A673 (cell line): ENCODE data around the gene TELO2. TPM values are rescaled to one million over a fixed set of nuclear protein-coding genes. Genes with fewer than 3 reads are reported as not detected.

Experiments
- BruUV-seq: library from RNA; stranded (reverse); fragments of 400-500 nt; replicated peaks from 2 replicates; lab custom pipeline; 2021; lab: Mats Ljungman, UMichigan
- CTCF ChIA-PET: fragments of 300-600 bp; sonication (Branson Sonifier 250); formaldehyde crosslinking; loops from one replicate; lab custom pipeline; 2022; ENCODE audit warnings: antibody characterized with exemption; lab: Charles Lee
- POLR2A ChIA-PET: fragments of 300-600 bp; sonication (Branson Sonifier 250); formaldehyde crosslinking; loops from one replicate; lab custom pipeline; 2022; ENCODE audit warnings: antibody characterized with exemption; ENCODE audit not compliant: low non-redundant PET; lab: Charles Lee
- DNase-seq: peaks from one replicate; pipeline ENCODE4 v3.0.0-alpha.2; 2015; ENCODE audit warnings: low spot score
- H3K27ac ChIP-seq: fragments of 200-600 bp; sonication (generic); 2 replicates; pipeline ENCODE4 v1.5.1; 2016; ENCODE audit warnings: mixed run types, low read depth, mild to moderate bottlenecking, mixed read lengths, antibody characterized with exemption, low read length; ENCODE audit not compliant: poor library complexity, severe bottlenecking
- H3K27me3 ChIP-seq: fragments of 200-600 bp; sonication (generic); replicated peaks from 2 replicates; pipeline ENCODE4 v1.6.1; 2017; ENCODE audit warnings: mixed run types, low read depth, mild to moderate bottlenecking, mixed read lengths, antibody characterized with exemption, low read length; ENCODE audit not compliant: insufficient read depth, poor library complexity
- H3K36me3 ChIP-seq: fragments of 200-600 bp; sonication (generic); 2 replicates; pipeline ENCODE4 v1.6.1; 2016; ENCODE audit warnings: mixed run types, mild to moderate bottlenecking, mixed read lengths, antibody characterized with exemption, low read length; ENCODE audit not compliant: insufficient read depth, poor library complexity, severe bottlenecking
- H3K4me1 ChIP-seq: fragments of 200-600 bp; sonication (generic); 2 replicates; pipeline ENCODE4 v1.6.1; 2017; ENCODE audit warnings: mixed run types, mild to moderate bottlenecking, mixed read lengths, antibody characterized with exemption, low read length; ENCODE audit not compliant: insufficient read depth, poor library complexity, severe bottlenecking
- H3K4me3 ChIP-seq: fragments of 200-600 bp; sonication (generic); 2 replicates; pipeline ENCODE4 v1.5.1; 2016; ENCODE audit warnings: low read depth, mixed run types, mild to moderate bottlenecking, mixed read lengths, low read length; ENCODE audit not compliant: poor library complexity, severe bottlenecking
- H3K9me3 ChIP-seq: fragments of 200-600 bp; sonication (generic); 2 replicates; pipeline ENCODE4 v1.6.1; 2016; ENCODE audit warnings: mixed run types, low read depth, mild to moderate bottlenecking, mixed read lengths, antibody characterized with exemption, low read length; ENCODE audit not compliant: poor library complexity, severe bottlenecking
- EZH2 ChIP-seq: fragments of 200-600 bp; sonication (generic); IDR thresholded peaks from 2 replicates; pipeline ENCODE4 v1.6.1; 2017; ENCODE audit warnings: borderline replicate concordance, low read depth, mild to moderate bottlenecking, mixed read lengths, antibody characterized with exemption, low read length; ENCODE audit not compliant: poor library complexity, severe bottlenecking
- intact Hi-C: fragments of 100-400 bp; cut with micrococcal nuclease; formaldehyde crosslinking; loops from one replicate; pipeline ENCODE4 v1.10.0; 2022; ENCODE audit not compliant: unreplicated experiment
- total RNA-seq: library from RNA; stranded (reverse); gene quantifications from 2 replicates; pipeline ENCODE4 v1.2.3, GENCODE V29; 2021
- TF ChIP-seq, protein P1 (sequence below): fragments of 300-800, 200-600 bp; sonication (generic); conservative IDR thresholded peaks from 2 replicates; pipeline ENCODE4 v1.5.1; 2017; ENCODE audit warnings: low read depth, mild to moderate bottlenecking, antibody characterized with exemption, low read length, moderate library complexity, mixed read lengths

TELO2 gene
- total RNA-seq, 1 experiment from 2014 or later: 67.0 TPM

DNA sequence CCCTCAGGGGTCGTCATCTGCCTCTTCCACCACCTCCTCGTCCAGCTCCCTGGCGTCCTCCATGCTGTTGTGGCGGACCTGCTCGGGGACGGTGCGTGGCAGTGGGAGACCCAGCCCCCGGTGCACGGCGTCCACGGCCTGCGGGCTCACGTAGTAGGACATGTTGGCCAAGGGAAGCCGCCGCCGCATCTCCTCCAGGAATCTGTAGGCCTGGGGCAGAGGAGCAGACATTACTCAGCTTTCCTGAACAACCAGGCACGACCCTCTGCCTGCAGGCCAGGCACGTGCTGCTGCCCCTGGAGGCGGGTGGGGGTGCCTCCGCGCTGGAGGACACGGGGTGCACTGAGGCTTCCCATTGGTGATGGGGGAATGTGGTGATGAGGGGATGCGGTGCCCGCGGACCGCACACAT lies 17.8 kb downstream of the TELO2 start:
- Histone ChIP-seq H3K27me3 (no peaks in the 10 kb centered on the region), H3K9me3 (peaks cover 8% of the 10 kb centered on the region), H3K4me1 (no peaks in the 10 kb centered on the region), H3K36me3 (no peaks in the 10 kb centered on the region), H3K27ac (no peak overlapping the region), H3K4me3 (no peak overlapping the region)
- BruUV-seq: no TSS peak
- ChIA-PET CTCF (no interaction called here), POLR2A (interaction anchor here (0.6 kb wide), 1 partner anchor 17 kb away, joined by 3 read pairs; no protein-coding TSS in a partner anchor)
- TF ChIP-seq, protein P1, sequence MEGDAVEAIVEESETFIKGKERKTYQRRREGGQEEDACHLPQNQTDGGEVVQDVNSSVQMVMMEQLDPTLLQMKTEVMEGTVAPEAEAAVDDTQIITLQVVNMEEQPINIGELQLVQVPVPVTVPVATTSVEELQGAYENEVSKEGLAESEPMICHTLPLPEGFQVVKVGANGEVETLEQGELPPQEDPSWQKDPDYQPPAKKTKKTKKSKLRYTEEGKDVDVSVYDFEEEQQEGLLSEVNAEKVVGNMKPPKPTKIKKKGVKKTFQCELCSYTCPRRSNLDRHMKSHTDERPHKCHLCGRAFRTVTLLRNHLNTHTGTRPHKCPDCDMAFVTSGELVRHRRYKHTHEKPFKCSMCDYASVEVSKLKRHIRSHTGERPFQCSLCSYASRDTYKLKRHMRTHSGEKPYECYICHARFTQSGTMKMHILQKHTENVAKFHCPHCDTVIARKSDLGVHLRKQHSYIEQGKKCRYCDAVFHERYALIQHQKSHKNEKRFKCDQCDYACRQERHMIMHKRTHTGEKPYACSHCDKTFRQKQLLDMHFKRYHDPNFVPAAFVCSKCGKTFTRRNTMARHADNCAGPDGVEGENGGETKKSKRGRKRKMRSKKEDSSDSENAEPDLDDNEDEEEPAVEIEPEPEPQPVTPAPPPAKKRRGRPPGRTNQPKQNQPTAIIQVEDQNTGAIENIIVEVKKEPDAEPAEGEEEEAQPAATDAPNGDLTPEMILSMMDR: no peak
- TF ChIP-seq EZH2: no peak
- intact Hi-C loops: no loop called here
- DNase-seq: no peak

GRCh38 chr16:1511662-1512569 lies 18.8 kb downstream of the TELO2 start:
- POLR2A ChIA-PET: no interaction called here
- TF ChIP-seq, protein P1: no peak
- no peak for TF ChIP-seq EZH2
- no TSS peak for BruUV-seq
- intact Hi-C loops: no loop called here
- H3K9me3 ChIP-seq: peaks cover 8% of the 10 kb centered on the region
- H3K27me3 ChIP-seq: no peaks in the 10 kb centered on the region
- H3K4me1 ChIP-seq: no peaks in the 10 kb centered on the region
- no peak overlapping the region for H3K27ac ChIP-seq
- CTCF ChIA-PET: no interaction called here
- DNase-seq: no peak
- no peak overlapping the region for H3K4me3 ChIP-seq
- no peaks in the 10 kb centered on the region for H3K36me3 ChIP-seq

DNA sequence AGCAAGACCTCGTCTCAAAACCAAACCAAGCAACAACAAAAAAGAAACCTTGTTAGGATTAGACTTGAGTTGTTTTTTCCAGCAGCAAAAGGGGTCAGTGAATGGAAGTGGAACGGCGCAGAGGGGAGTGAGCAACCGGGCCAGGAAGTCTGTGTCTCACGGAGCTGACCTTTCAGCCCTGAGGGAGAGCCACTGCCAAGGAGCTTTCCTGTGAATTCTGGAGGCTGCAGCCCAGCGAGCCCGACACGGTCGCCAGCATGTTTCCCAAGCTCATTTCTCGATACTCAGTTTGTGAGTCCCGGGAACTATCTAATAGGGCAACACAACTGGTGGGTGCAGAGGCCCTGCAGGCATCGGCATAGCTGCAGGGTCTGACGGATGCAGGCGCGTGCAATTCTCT lies 19.6 kb downstream of the TELO2 start:
- peaks cover 8% of the 10 kb centered on the region for H3K9me3 ChIP-seq
- BruUV-seq: no TSS peak
- ChIA-PET POLR2A (no interaction called here), CTCF (no interaction called here)
- H3K27ac ChIP-seq: no peak overlapping the region
- no peak for DNase-seq
- TF ChIP-seq, protein P1: no peak
- TF ChIP-seq EZH2: no peak
- H3K4me3 ChIP-seq: no peak overlapping the region
- no peaks in the 10 kb centered on the region for H3K27me3 ChIP-seq
- intact Hi-C loops: no loop called here
- no peaks in the 10 kb centered on the region for H3K4me1 ChIP-seq
- no peaks in the 10 kb centered on the region for H3K36me3 ChIP-seq
